ENCODE results near the gene MX2. TPM values are rescaled to one million over a fixed set of nuclear protein-coding genes. Genes with fewer than 3 reads are reported as not detected.
A peak's percentile ranks its signal among the peaks of the same experiment; 100 is the strongest.

Gene MX2
- total RNA-seq, 4 donors from 2014 or later: 0.29 to 19.0 (median 8.2) TPM

- Histone ChIP-seq H3K4me1 (peaks cover 0 to 9% of the 10 kb centered on the region in 2 donors), H3K9me3 (no peaks in the 10 kb centered on the region), H3K4me3 (no peak overlapping the region), H3K36me3 (no peaks in the 10 kb centered on the region), H3K27ac (no peak overlapping the region), H3K27me3 (no peaks in the 10 kb centered on the region)
- DNase-seq: no peak
- intact Hi-C loops (cut with DNase I; ENCODE audit: low total_unique reads): no loop called here
- TF ChIP-seq CTCF (IDR thresholded peaks at IDR 0.05) (no peak), POLR2A (IDR thresholded peaks at IDR 0.05) (no peak)
These were observed 4.8 kb downstream of the MX2 start for GRCh38 chr21:41366522-41367151.

- intact Hi-C loops (cut with DNase I; ENCODE audit: low total_unique reads): no loop called here
These were observed 5.6 kb downstream of the MX2 start for GRCh38 chr21:41367301-41367944.

GRCh38 chr21:41367945-41368734 is 6.3 kb downstream of the MX2 start:
- H3K27me3 ChIP-seq: no peaks in the 10 kb centered on the region
- no peaks in the 10 kb centered on the region for H3K36me3 ChIP-seq
- no peak for DNase-seq
- no peak overlapping the region for H3K27ac ChIP-seq
- H3K9me3 ChIP-seq: no peaks in the 10 kb centered on the region
- no peak overlapping the region for H3K4me3 ChIP-seq
- TF ChIP-seq CTCF (IDR thresholded peaks at IDR 0.05) (no peak), POLR2A (IDR thresholded peaks at IDR 0.05) (no peak)
- intact Hi-C loops (cut with DNase I; ENCODE audit: low total_unique reads): no loop called here
- peaks cover 0 to 9% of the 10 kb centered on the region in 2 donors for H3K4me1 ChIP-seq

More at GRCh38 chr21:41367301-41367944, 5.6 kb downstream of the MX2 start:
- peaks cover 0 to 9% of the 10 kb centered on the region in 2 donors for H3K4me1 ChIP-seq
- TF ChIP-seq POLR2A (IDR thresholded peaks at IDR 0.05) (no peak), CTCF (IDR thresholded peaks at IDR 0.05) (no peak)
- H3K4me3 ChIP-seq: no peak overlapping the region
- H3K9me3 ChIP-seq: no peaks in the 10 kb centered on the region
- no peaks in the 10 kb centered on the region for H3K36me3 ChIP-seq
- H3K27ac ChIP-seq: no peak overlapping the region
- H3K27me3 ChIP-seq: no peaks in the 10 kb centered on the region
- no peak for DNase-seq

- Histone ChIP-seq H3K4me1 (peaks cover 0 to 9% of the 10 kb centered on the region in 2 donors), H3K27ac (peak overlapping the region; percentile 29 to 42), H3K36me3 (no peaks in the 10 kb centered on the region), H3K27me3 (no peaks in the 10 kb centered on the region), H3K4me3 (no peak overlapping the region), H3K9me3 (no peaks in the 10 kb centered on the region)
- DNase-seq: no peak
- intact Hi-C loops (cut with DNase I; ENCODE audit: low total_unique reads): no loop called here
- TF ChIP-seq CTCF (IDR thresholded peaks at IDR 0.05) (no peak), POLR2A (IDR thresholded peaks at IDR 0.05) (no peak)
These were observed 6.9 kb downstream of the MX2 start for GRCh38 chr21:41368735-41369104.
